GM23338 (cell line): ENCODE results near the gene DOCK3. TPM values are rescaled to one million over a fixed set of nuclear protein-coding genes. Genes with fewer than 3 reads are reported as not detected.

Source experiments
- ATAC-seq: fragments of 200-7000 bp; cut with Tn5 transposase; 3 replicates; pipeline ENCODE4 v1.9.1; 2020
- DNase-seq: peaks from one replicate; pipeline ENCODE4 v3.0.0-alpha.2; 2015; ENCODE audit warnings: low spot score
- H2AFZ ChIP-seq: fragments of 200-600 bp; sonication (generic); 2 replicates; pipeline ENCODE4 v1.8.0; 2016; ENCODE audit warnings: antibody characterized with exemption, mild to moderate bottlenecking, moderate library complexity
- H3F3A ChIP-seq: fragments of 200-600 bp; sonication (generic); replicated peaks from 2 replicates; pipeline ENCODE4 v1.8.0; 2017; ENCODE audit warnings: antibody characterized with exemption, mixed run types, low read depth
- H3K27ac ChIP-seq: fragments of 200-600 bp; sonication (generic); 2 replicates; pipeline ENCODE4 v1.6.1; 2016; ENCODE audit warnings: low read depth
- H3K27me3 ChIP-seq: fragments of 200-600 bp; sonication (generic); 2 replicates; pipeline ENCODE4 v1.8.0; 2016; ENCODE audit warnings: mild to moderate bottlenecking, mixed run types, moderate library complexity; ENCODE audit not compliant: insufficient read depth
- H3K36me3 ChIP-seq: fragments of 200-600 bp; sonication (generic); 2 replicates; pipeline ENCODE4 v1.8.0; 2016; ENCODE audit warnings: mild to moderate bottlenecking; ENCODE audit not compliant: insufficient read depth
- H3K4me1 ChIP-seq: fragments of 200-600 bp; sonication (generic); 2 replicates; pipeline ENCODE4 v1.8.0; 2016; ENCODE audit warnings: mild to moderate bottlenecking, moderate library complexity; ENCODE audit not compliant: insufficient read depth
- H3K4me2 ChIP-seq: fragments of 200-600 bp; sonication (generic); 2 replicates; pipeline ENCODE4 v1.7.1; 2017; ENCODE audit warnings: mixed run types
- H3K4me3 ChIP-seq: fragments of 200-600 bp; sonication (generic); 2 replicates; pipeline ENCODE4 v1.6.1; 2016; ENCODE audit warnings: mixed run types
- H3K79me2 ChIP-seq: fragments of 200-600 bp; sonication (generic); replicated peaks from 2 replicates; pipeline ENCODE4 v1.8.0; 2017; ENCODE audit warnings: mild to moderate bottlenecking; ENCODE audit not compliant: insufficient read depth
- H3K9me2 ChIP-seq: fragments of 200-600 bp; sonication (generic); 2 replicates; pipeline ENCODE4 v1.8.0; 2017; ENCODE audit not compliant: insufficient read depth
- H4K20me1 ChIP-seq: fragments of 200-600 bp; sonication (generic); replicated peaks from 2 replicates; pipeline ENCODE4 v1.8.0; 2017; ENCODE audit warnings: mild to moderate bottlenecking; ENCODE audit not compliant: insufficient read depth
- H3K27ac Mint-ChIP-seq: 2 replicates; pipeline ENCODE4 v1.8.0; 2020; ENCODE audit warnings: inconsistent platforms, mild to moderate bottlenecking, moderate library complexity, mixed read lengths
- H3K27me3 Mint-ChIP-seq: 3 replicates; pipeline ENCODE4 v1.8.0; 2022; ENCODE audit warnings: low read depth, mild to moderate bottlenecking, moderate library complexity, mixed read lengths, inconsistent platforms; ENCODE audit not compliant: insufficient read depth, poor library complexity
- H3K36me3 Mint-ChIP-seq: 3 replicates; pipeline ENCODE4 v1.8.0; 2021; ENCODE audit warnings: low read depth, mild to moderate bottlenecking, inconsistent platforms, moderate library complexity, mixed read lengths
- H3K4me1 Mint-ChIP-seq: 3 replicates; pipeline ENCODE4 v1.8.0; 2020; ENCODE audit warnings: mild to moderate bottlenecking, inconsistent platforms, mixed read lengths
- H3K4me3 Mint-ChIP-seq: 3 replicates; pipeline ENCODE4 v1.8.0; 2021; ENCODE audit warnings: moderate library complexity, mild to moderate bottlenecking, inconsistent platforms, mixed read lengths
- H3K9me3 Mint-ChIP-seq: 3 replicates; pipeline ENCODE4 v1.8.0; 2020; ENCODE audit warnings: moderate library complexity, mild to moderate bottlenecking, inconsistent platforms, mixed read lengths
- CREB1 ChIP-seq: fragments of 250-450 bp; sonication (Bioruptor Pico); IDR thresholded peaks from 2 replicates; pipeline ENCODE4 v1.5.0; 2020; ENCODE audit warnings: low read depth, mild to moderate bottlenecking, moderate library complexity
- EZH2 ChIP-seq: fragments of 200-600 bp; sonication (generic); IDR thresholded peaks from one replicate; pipeline ENCODE4 v1.8.0; 2017; ENCODE audit warnings: antibody characterized with exemption, mild to moderate bottlenecking, low read depth; ENCODE audit not compliant: unreplicated experiment
- EZH2phosphoT487 ChIP-seq: fragments of 200-600 bp; sonication (generic); IDR thresholded peaks from one replicate; pipeline ENCODE4 v1.8.1; 2018; ENCODE audit warnings: antibody characterized with exemption; ENCODE audit not compliant: unreplicated experiment
- JUNB ChIP-seq: IDR thresholded peaks from one replicate; pipeline ENCODE4 v1.6.1; 2016; ENCODE audit warnings: antibody characterized with exemption; ENCODE audit not compliant: unreplicated experiment
- NANOG ChIP-seq: IDR thresholded peaks from 2 replicates; pipeline ENCODE4 v1.6.1; 2016; ENCODE audit warnings: antibody characterized with exemption, borderline replicate concordance
- POLR2AphosphoS5 ChIP-seq: IDR thresholded peaks from 2 replicates; pipeline ENCODE4 v1.6.1; 2016; ENCODE audit warnings: antibody characterized with exemption, low read depth
- STAT1 ChIP-seq: IDR thresholded peaks from one replicate; pipeline ENCODE4 v1.6.1; 2016; ENCODE audit warnings: antibody characterized with exemption; ENCODE audit not compliant: unreplicated experiment
- ZNF331 ChIP-seq: fragments of 250-450 bp; sonication (Bioruptor Pico); IDR thresholded peaks from 2 replicates; pipeline ENCODE4 v1.5.0; 2020; ENCODE audit warnings: low read depth, mild to moderate bottlenecking, moderate library complexity
- polyA plus RNA-seq: library from polyadenylated mRNA; unstranded; fragments of >200 nt; fragmentation: Nextera tagmentation; extraction: Ambion mirVana; gene quantifications from 2 replicates; pipeline ENCODE4 v1.2.1, GENCODE V29; 2016
- total RNA-seq: library from RNA; depleted of rRNA; stranded (reverse); fragments of >200 nt; shearing (Covaris generic); gene quantifications from 2 replicates; pipeline ENCODE4 v1.2.3, GENCODE V29; 2014
- TF ChIP-seq, protein P1 (sequence below): fragments of 250-450 bp; sonication (Bioruptor Pico); IDR thresholded peaks from 2 replicates; pipeline ENCODE4 v1.5.0; 2020; ENCODE audit warnings: mild to moderate bottlenecking, moderate library complexity
- TF ChIP-seq, protein P2 (sequence below): IDR thresholded peaks from one replicate; pipeline ENCODE4 v1.6.1; 2018; ENCODE audit warnings: antibody characterized with exemption; ENCODE audit not compliant: unreplicated experiment
- TF ChIP-seq, protein P3 (sequence below): IDR thresholded peaks from 2 replicates; pipeline ENCODE4 v1.6.1; 2016; ENCODE audit warnings: antibody characterized with exemption
- TF ChIP-seq, protein P4 (sequence below), 2 experiments: fragments of 200-600 bp in 1 of 2; sonication (generic) in 1 of 2; conservative IDR thresholded peaks; 2 replicates each; pipeline versions ENCODE4 v1.5.1 to v1.6.1; 2016 to 2017; ENCODE audit warnings: antibody characterized with exemption in 2 of 2, low read depth in 2 of 2, mild to moderate bottlenecking in 2 of 2, moderate library complexity in 1 of 2

Gene DOCK3
- total and polyA plus RNA-seq, 2 experiments from 2014 or later = 2.4 to 5.6 TPM

DNA sequence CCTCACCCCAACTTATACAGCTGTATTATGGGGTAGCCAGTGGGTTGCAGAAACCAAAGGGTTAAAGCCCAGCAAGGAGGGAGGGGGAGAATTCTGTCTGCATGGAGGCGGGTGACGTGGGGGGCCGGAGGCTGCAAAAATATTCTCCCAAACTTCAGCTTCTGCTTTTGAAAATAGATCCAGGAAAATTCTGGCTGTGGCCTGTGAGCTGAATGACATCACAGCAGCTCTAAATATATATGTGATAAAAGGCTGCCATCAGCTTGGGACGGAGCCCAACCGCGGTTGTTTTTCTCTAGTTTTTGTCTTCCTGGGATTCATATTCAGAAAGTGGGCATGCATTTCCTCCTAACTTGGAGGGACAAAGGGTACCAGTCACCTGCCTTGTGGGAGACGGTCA, 30.2 kb upstream of the DOCK3 start (continued):
- TF ChIP-seq, protein P1, sequence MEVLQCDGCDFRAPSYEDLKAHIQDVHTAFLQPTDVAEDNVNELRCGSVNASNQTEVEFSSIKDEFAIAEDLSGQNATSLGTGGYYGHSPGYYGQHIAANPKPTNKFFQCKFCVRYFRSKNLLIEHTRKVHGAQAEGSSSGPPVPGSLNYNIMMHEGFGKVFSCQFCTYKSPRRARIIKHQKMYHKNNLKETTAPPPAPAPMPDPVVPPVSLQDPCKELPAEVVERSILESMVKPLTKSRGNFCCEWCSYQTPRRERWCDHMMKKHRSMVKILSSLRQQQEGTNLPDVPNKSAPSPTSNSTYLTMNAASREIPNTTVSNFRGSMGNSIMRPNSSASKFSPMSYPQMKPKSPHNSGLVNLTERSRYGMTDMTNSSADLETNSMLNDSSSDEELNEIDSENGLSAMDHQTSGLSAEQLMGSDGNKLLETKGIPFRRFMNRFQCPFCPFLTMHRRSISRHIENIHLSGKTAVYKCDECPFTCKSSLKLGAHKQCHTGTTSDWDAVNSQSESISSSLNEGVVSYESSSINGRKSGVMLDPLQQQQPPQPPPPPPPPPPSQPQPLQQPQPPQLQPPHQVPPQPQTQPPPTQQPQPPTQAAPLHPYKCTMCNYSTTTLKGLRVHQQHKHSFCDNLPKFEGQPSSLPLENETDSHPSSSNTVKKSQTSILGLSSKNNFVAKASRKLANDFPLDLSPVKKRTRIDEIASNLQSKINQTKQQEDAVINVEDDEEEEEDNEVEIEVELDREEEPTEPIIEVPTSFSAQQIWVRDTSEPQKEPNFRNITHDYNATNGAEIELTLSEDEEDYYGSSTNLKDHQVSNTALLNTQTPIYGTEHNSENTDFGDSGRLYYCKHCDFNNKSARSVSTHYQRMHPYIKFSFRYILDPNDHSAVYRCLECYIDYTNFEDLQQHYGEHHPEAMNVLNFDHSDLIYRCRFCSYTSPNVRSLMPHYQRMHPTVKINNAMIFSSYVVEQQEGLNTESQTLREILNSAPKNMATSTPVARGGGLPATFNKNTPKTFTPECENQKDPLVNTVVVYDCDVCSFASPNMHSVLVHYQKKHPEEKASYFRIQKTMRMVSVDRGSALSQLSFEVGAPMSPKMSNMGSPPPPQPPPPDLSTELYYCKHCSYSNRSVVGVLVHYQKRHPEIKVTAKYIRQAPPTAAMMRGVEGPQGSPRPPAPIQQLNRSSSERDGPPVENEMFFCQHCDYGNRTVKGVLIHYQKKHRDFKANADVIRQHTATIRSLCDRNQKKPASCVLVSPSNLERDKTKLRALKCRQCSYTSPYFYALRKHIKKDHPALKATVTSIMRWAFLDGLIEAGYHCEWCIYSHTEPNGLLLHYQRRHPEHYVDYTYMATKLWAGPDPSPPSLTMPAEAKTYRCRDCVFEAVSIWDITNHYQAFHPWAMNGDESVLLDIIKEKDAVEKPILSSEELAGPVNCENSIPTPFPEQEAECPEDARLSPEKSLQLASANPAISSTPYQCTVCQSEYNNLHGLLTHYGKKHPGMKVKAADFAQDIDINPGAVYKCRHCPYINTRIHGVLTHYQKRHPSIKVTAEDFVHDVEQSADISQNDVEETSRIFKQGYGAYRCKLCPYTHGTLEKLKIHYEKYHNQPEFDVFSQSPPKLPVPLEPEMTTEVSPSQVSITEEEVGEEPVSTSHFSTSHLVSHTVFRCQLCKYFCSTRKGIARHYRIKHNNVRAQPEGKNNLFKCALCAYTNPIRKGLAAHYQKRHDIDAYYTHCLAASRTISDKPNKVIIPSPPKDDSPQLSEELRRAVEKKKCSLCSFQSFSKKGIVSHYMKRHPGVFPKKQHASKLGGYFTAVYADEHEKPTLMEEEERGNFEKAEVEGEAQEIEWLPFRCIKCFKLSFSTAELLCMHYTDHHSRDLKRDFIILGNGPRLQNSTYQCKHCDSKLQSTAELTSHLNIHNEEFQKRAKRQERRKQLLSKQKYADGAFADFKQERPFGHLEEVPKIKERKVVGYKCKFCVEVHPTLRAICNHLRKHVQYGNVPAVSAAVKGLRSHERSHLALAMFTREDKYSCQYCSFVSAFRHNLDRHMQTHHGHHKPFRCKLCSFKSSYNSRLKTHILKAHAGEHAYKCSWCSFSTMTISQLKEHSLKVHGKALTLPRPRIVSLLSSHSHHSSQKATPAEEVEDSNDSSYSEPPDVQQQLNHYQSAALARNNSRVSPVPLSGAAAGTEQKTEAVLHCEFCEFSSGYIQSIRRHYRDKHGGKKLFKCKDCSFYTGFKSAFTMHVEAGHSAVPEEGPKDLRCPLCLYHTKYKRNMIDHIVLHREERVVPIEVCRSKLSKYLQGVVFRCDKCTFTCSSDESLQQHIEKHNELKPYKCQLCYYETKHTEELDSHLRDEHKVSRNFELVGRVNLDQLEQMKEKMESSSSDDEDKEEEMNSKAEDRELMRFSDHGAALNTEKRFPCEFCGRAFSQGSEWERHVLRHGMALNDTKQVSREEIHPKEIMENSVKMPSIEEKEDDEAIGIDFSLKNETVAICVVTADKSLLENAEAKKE (CRISPR knock-in tag) = no peak
- no peak for TF ChIP-seq ZNF331 (CRISPR knock-in tag)
- no peak for TF ChIP-seq EZH2

DNA sequence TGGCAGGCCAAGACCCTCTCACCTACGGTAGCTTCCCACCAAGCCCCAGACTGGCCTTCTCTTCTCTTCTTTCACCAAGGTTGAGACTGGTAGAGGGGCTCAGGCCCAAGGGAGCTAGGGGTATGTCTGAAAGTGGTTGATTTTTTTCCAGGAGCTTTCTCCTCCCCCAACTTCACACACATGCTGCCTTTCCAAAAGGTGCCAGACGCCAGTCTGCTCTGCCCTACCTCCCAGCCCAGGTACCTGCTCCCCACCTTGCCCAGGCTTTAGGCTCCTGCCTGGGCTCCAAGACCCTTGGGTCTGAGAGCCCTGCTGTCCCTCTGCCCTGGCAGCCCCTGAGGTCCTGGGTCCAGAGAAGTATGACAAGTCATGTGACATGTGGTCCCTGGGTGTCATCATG, 29.3 kb upstream of the DOCK3 start:
- no peak overlapping the region for H3K4me2 ChIP-seq
- no peak for ATAC-seq
- no peaks in the 10 kb centered on the region for H3K36me3 ChIP-seq
- TF ChIP-seq, protein P2, sequence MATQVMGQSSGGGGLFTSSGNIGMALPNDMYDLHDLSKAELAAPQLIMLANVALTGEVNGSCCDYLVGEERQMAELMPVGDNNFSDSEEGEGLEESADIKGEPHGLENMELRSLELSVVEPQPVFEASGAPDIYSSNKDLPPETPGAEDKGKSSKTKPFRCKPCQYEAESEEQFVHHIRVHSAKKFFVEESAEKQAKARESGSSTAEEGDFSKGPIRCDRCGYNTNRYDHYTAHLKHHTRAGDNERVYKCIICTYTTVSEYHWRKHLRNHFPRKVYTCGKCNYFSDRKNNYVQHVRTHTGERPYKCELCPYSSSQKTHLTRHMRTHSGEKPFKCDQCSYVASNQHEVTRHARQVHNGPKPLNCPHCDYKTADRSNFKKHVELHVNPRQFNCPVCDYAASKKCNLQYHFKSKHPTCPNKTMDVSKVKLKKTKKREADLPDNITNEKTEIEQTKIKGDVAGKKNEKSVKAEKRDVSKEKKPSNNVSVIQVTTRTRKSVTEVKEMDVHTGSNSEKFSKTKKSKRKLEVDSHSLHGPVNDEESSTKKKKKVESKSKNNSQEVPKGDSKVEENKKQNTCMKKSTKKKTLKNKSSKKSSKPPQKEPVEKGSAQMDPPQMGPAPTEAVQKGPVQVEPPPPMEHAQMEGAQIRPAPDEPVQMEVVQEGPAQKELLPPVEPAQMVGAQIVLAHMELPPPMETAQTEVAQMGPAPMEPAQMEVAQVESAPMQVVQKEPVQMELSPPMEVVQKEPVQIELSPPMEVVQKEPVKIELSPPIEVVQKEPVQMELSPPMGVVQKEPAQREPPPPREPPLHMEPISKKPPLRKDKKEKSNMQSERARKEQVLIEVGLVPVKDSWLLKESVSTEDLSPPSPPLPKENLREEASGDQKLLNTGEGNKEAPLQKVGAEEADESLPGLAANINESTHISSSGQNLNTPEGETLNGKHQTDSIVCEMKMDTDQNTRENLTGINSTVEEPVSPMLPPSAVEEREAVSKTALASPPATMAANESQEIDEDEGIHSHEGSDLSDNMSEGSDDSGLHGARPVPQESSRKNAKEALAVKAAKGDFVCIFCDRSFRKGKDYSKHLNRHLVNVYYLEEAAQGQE = no peak
- TF ChIP-seq EZH2phosphoT487 (no peak), ZNF331 (CRISPR knock-in tag) (no peak), STAT1 (no peak), NANOG (no peak), CREB1 (no peak), JUNB (no peak), POLR2AphosphoS5 (no peak)
- TF ChIP-seq, protein P3, sequence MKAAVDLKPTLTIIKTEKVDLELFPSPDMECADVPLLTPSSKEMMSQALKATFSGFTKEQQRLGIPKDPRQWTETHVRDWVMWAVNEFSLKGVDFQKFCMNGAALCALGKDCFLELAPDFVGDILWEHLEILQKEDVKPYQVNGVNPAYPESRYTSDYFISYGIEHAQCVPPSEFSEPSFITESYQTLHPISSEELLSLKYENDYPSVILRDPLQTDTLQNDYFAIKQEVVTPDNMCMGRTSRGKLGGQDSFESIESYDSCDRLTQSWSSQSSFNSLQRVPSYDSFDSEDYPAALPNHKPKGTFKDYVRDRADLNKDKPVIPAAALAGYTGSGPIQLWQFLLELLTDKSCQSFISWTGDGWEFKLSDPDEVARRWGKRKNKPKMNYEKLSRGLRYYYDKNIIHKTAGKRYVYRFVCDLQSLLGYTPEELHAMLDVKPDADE = no peak
- TF ChIP-seq, protein P4, sequence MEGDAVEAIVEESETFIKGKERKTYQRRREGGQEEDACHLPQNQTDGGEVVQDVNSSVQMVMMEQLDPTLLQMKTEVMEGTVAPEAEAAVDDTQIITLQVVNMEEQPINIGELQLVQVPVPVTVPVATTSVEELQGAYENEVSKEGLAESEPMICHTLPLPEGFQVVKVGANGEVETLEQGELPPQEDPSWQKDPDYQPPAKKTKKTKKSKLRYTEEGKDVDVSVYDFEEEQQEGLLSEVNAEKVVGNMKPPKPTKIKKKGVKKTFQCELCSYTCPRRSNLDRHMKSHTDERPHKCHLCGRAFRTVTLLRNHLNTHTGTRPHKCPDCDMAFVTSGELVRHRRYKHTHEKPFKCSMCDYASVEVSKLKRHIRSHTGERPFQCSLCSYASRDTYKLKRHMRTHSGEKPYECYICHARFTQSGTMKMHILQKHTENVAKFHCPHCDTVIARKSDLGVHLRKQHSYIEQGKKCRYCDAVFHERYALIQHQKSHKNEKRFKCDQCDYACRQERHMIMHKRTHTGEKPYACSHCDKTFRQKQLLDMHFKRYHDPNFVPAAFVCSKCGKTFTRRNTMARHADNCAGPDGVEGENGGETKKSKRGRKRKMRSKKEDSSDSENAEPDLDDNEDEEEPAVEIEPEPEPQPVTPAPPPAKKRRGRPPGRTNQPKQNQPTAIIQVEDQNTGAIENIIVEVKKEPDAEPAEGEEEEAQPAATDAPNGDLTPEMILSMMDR (conservative IDR thresholded peaks at IDR 0.05; ENCODE audit: low read depth in 2 of 2) = no peak

More for the DNA sequence above, 29.3 kb upstream of the DOCK3 start:
- Mint-ChIP-seq H3K9me3 (no peaks in the 10 kb centered on the region), H3K27ac (no peak overlapping the region), H3K36me3 (peaks cover 18% of the 10 kb centered on the region; the same call in 2 of the 3 replicates), H3K4me3 (no peak overlapping the region), H3K4me1 (peaks cover 28% of the 10 kb centered on the region), H3K27me3 (peaks cover 5% of the 10 kb centered on the region)
- H3F3A ChIP-seq = no peaks in the 10 kb centered on the region
- H4K20me1 ChIP-seq = no peaks in the 10 kb centered on the region; the same call in 1 of the 2 replicates
- no peak overlapping the region for H2AFZ ChIP-seq
- no peaks in the 10 kb centered on the region for H3K27me3 ChIP-seq
- no peaks in the 10 kb centered on the region for H3K79me2 ChIP-seq
- H3K4me1 ChIP-seq = no peaks in the 10 kb centered on the region
- H3K9me2 ChIP-seq = no peaks in the 10 kb centered on the region
- no peak overlapping the region for H3K4me3 ChIP-seq
- H3K27ac ChIP-seq = no peak overlapping the region
- no peak for DNase-seq
